Peyer's patch (tissue), 4 donors: Measurements from ENCODE around the gene VMAC. TPM values are rescaled to one million over a fixed set of nuclear protein-coding genes. Genes with fewer than 3 reads are reported as not detected.

ENCODE experiments used
- DNase-seq, 3 donors: peaks; one replicate each; pipeline ENCODE4 v3.0.0-alpha.2; 2017 to 2019
- H3K27ac ChIP-seq, 4 donors: fragments of 200-600 bp; sonication (generic); one replicate each; pipeline ENCODE4 v1.5.1; 2016 to 2019
- H3K27me3 ChIP-seq, 2 donors: fragments of 200-600 bp; sonication (generic); one replicate each; pipeline ENCODE4 v1.5.1; 2019
- H3K36me3 ChIP-seq, 3 donors: fragments of 200-600 bp; sonication (generic); one replicate each; pipeline ENCODE4 v1.5.1; 2016 to 2019
- H3K4me1 ChIP-seq, 4 donors: fragments of 200-600 bp; sonication (generic); one replicate each; pipeline ENCODE4 v1.5.1; 2016 to 2019
- H3K4me3 ChIP-seq, 4 donors: fragments of 200-600 bp; sonication (generic); 1 replicate in 3 of 4; 2 replicates in 1 of 4; pipeline ENCODE4 v1.5.1; 2016 to 2019; ENCODE audit warnings: mild to moderate bottlenecking in 1 of 4
- H3K9me3 ChIP-seq, 4 donors: fragments of 200-600 bp; sonication (generic); one replicate each; pipeline ENCODE4 v1.5.1; 2016 to 2019; ENCODE audit warnings: mild to moderate bottlenecking in 1 of 4
- CTCF ChIP-seq, 6 experiments: fragments of 450-650 bp in 4 of 6; fragments of 200-600 bp in 2 of 6; sonication (generic) in 1 of 6; IDR thresholded peaks; one replicate each; pipeline ENCODE4 v1.5.1; 2017 to 2019; ENCODE audit warnings: antibody characterized with exemption in 6 of 6, mild to moderate bottlenecking in 3 of 6, moderate library complexity in 1 of 6
- POLR2A ChIP-seq, 2 donors: fragments of 450-650 bp; IDR thresholded peaks; one replicate each; pipeline ENCODE4 v1.5.1; 2017; ENCODE audit warnings: antibody characterized with exemption in 2 of 2, mild to moderate bottlenecking in 2 of 2, moderate library complexity in 2 of 2
- total RNA-seq, 4 donors: library from RNA; depleted of rRNA; stranded (reverse); fragments of >200 nt; gene quantifications; one replicate each; pipeline ENCODE4 v1.1.0, GENCODE V29; 2016

Gene VMAC
- total RNA-seq, 4 donors from 2014 or later = 9.6 to 24.8 (median 18.4) TPM

DNA sequence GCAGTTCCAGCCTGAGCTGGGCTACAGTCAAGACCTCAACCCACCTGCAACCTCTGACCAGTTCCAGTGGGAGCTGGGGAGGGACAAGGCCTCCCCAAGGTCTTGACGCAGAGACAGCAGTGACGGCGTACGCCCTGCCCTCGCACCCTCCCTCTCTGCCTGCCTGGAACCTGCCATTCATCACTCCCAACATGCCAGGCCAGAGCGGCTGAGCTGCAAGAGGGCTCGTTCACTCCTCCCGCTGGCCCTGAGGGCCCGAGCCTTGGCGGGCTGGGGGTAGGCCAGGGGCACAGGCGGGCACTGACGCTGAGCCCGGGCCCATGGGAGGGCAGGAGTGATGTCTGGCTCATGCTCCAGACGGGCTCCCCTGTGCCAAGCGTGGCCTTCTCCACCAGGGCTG, 9.3 kb upstream of the VMAC start:
- Histone ChIP-seq H3K4me1 (peaks cover 0 to 10% (median 0%) of the 10 kb centered on the region in 4 donors), H3K36me3 (peaks cover 0 to 37% (median 0%) of the 10 kb centered on the region in 3 donors), H3K4me3 (no peak overlapping the region), H3K27me3 (no peaks in the 10 kb centered on the region), H3K27ac (no peak overlapping the region), H3K9me3 (no peaks in the 10 kb centered on the region)
- DNase-seq = no peak
- TF ChIP-seq CTCF (IDR thresholded peaks at IDR 0.05) = no peak
- TF ChIP-seq POLR2A (IDR thresholded peaks at IDR 0.05) = no peak

GRCh38 chr19:5895890-5896289, 8.8 kb upstream of the VMAC start:
- peaks cover 0 to 10% (median 0%) of the 10 kb centered on the region in 4 donors for H3K4me1 ChIP-seq
- no peak overlapping the region for H3K27ac ChIP-seq
- no peaks in the 10 kb centered on the region for H3K9me3 ChIP-seq
- peaks cover 0 to 38% (median 0%) of the 10 kb centered on the region in 3 donors for H3K36me3 ChIP-seq
- TF ChIP-seq CTCF (IDR thresholded peaks at IDR 0.05) = no peak
- no peak for TF ChIP-seq POLR2A (IDR thresholded peaks at IDR 0.05)
- H3K4me3 ChIP-seq = no peak overlapping the region
- H3K27me3 ChIP-seq = no peaks in the 10 kb centered on the region
- DNase-seq = no peak

DNA sequence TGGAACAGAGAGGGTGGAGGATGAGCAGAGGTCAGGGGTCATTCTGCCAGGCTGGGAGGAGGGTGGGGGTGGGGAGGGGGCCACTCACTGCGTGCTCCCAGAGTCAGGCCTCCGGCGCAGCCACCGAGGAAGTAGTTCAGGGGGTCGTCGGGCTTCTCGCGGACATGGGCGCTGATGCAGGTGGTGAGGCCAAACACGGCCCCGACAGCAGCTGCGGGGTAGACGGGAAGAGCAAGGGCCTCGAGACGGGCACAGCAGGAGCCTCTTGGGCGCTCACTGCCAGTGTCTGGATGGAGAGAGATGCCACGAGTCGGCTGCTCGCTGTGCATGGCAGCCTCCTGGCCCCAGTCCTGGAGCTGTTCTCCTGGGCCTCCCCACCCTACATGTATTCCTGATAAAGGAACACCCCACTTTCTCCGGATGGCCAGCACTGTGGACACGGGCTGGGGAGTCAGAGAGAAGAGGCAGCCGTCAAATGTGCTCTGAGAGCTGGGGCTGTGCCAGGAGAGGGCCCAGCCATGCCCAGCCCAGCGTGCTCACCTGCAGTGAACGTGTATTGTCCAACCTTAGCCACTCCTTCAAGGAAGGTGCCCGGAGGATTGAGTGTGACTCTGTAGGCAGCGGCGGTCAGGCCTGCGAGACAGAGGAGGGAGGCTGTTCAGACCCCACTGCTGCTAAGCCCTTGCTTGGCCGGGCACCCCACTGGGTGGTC, 8.2 kb upstream of the VMAC start:
- H3K4me3 ChIP-seq = no peak overlapping the region

GRCh38 chr19:5897189-5897969, 7.3 kb upstream of the VMAC start:
- Histone ChIP-seq H3K27ac (no peak overlapping the region), H3K9me3 (no peaks in the 10 kb centered on the region), H3K27me3 (no peaks in the 10 kb centered on the region), H3K4me1 (peaks cover 0 to 12% (median 0%) of the 10 kb centered on the region in 4 donors), H3K36me3 (peaks cover 0 to 38% (median 0%) of the 10 kb centered on the region in 3 donors), H3K4me3 (no peak overlapping the region)
- no peak for TF ChIP-seq POLR2A (IDR thresholded peaks at IDR 0.05)
- no peak for TF ChIP-seq CTCF (IDR thresholded peaks at IDR 0.05)
- DNase-seq = no peak

More for the DNA sequence above, 8.2 kb upstream of the VMAC start:
- no peak for DNase-seq
- H3K27ac ChIP-seq = no peak overlapping the region
- TF ChIP-seq CTCF (IDR thresholded peaks at IDR 0.05) = no peak
- no peak for TF ChIP-seq POLR2A (IDR thresholded peaks at IDR 0.05)
- no peaks in the 10 kb centered on the region for H3K9me3 ChIP-seq
- peaks cover 0 to 10% (median 0%) of the 10 kb centered on the region in 4 donors for H3K4me1 ChIP-seq
- peaks cover 0 to 38% (median 0%) of the 10 kb centered on the region in 3 donors for H3K36me3 ChIP-seq
- no peaks in the 10 kb centered on the region for H3K27me3 ChIP-seq

GRCh38 chr19:5899728-5900526, 4.7 kb upstream of the VMAC start:
- no peaks in the 10 kb centered on the region for H3K27me3 ChIP-seq
- no peak overlapping the region for H3K27ac ChIP-seq
- DNase-seq = no peak
- H3K36me3 ChIP-seq = peaks cover 0 to 33% (median 0%) of the 10 kb centered on the region in 3 donors
- TF ChIP-seq POLR2A (IDR thresholded peaks at IDR 0.05) = no peak
- TF ChIP-seq CTCF (IDR thresholded peaks at IDR 0.05) = no peak
- H3K9me3 ChIP-seq = no peaks in the 10 kb centered on the region
- no peak overlapping the region for H3K4me3 ChIP-seq
- peaks cover 0 to 15% (median 0%) of the 10 kb centered on the region in 4 donors for H3K4me1 ChIP-seq
